ENCODE data around the gene TEX54. TPM values are rescaled to one million over a fixed set of nuclear protein-coding genes. Genes with fewer than 3 reads are reported as not detected.

The TEX54 gene
- total RNA-seq, 4 donors from 2014 or later, result not detected

DNA sequence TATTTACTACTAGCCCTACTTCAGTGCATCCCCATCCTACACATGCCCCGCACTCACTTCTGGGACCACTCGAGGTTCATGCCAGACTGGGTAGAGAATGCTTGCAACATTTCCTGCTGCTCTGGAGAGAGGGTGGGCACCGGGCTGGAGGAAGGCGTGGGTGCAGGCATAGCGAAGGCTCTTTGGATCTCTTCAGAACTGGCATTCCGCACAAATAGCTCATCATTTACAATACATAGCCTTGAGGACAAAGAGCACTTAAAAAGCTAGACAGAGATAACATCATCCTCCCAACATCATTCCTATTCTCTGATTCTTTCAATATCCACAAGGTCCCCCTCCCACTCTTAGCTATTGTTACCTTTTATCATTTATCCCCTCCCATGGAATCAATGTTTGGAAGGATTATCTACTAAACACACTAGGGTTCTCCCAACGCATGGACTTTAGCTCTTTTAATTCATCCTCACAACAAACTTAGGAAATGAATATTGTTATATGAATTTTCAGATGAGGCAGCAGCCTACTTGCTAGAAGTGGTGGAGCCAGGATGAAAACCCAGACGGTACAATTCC, 38.4 kb downstream of the TEX54 start:
- no peak for DNase-seq (ENCODE audit: low spot score in 2 of 2)
- Histone ChIP-seq H3K27ac (no peak overlapping the region), H3K27me3 (no peaks in the 10 kb centered on the region), H3K9me3 (no peaks in the 10 kb centered on the region), H3K4me1 (peaks cover 0 to 31% (median 20%) of the 10 kb centered on the region in 4 donors), H3K36me3 (peaks cover 7 to 90% (median 44%) of the 10 kb centered on the region in 3 donors), H3K4me3 (no peak overlapping the region)
- WGBS, 2 donors, result 80 to 82% methylated on average over 8 of the region's 8 CpGs
- TF ChIP-seq, protein P1, sequence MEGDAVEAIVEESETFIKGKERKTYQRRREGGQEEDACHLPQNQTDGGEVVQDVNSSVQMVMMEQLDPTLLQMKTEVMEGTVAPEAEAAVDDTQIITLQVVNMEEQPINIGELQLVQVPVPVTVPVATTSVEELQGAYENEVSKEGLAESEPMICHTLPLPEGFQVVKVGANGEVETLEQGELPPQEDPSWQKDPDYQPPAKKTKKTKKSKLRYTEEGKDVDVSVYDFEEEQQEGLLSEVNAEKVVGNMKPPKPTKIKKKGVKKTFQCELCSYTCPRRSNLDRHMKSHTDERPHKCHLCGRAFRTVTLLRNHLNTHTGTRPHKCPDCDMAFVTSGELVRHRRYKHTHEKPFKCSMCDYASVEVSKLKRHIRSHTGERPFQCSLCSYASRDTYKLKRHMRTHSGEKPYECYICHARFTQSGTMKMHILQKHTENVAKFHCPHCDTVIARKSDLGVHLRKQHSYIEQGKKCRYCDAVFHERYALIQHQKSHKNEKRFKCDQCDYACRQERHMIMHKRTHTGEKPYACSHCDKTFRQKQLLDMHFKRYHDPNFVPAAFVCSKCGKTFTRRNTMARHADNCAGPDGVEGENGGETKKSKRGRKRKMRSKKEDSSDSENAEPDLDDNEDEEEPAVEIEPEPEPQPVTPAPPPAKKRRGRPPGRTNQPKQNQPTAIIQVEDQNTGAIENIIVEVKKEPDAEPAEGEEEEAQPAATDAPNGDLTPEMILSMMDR (IDR thresholded peaks at IDR 0.05), result no peak
- no peak for TF ChIP-seq EP300 (IDR thresholded peaks at IDR 0.05)
- TF ChIP-seq POLR2A (IDR thresholded peaks at IDR 0.05), result no peak

DNA sequence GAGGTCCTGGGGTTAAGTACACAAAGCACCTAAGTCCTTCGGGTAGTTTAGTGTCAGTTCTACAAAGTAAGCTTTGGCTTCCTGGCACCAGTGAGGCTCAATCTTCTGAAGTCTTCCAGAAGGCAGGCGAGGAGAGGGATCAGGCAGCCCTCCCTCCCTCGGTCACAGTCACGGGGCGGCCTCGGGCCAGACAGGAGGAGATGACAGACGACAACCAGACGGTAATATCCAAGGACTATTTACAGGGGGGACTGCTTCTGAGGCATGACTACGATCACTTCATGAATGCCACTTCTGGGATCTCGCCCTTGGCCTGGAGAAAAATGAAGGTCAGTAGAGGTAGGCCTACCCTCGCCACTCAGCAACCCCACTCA, 40.5 kb downstream of the TEX54 start:
- 23 to 29% methylated on average over 11 of the region's 11 CpGs for WGBS, 2 donors
- Histone ChIP-seq H3K27ac (peak overlapping the region; percentile 63 to 90 (median 86)), H3K4me3 (peak overlapping the region in 3 of 4 donors; percentile 69 to 86 (median 76)), H3K27me3 (no peaks in the 10 kb centered on the region), H3K9me3 (no peaks in the 10 kb centered on the region), H3K36me3 (peaks cover 3 to 75% (median 27%) of the 10 kb centered on the region in 3 donors), H3K4me1 (peaks cover 0 to 48% (median 32%) of the 10 kb centered on the region in 4 donors)
- TF ChIP-seq, protein P1 (IDR thresholded peaks at IDR 0.05), result no peak
- no peak for TF ChIP-seq EP300 (IDR thresholded peaks at IDR 0.05)
- no peak for TF ChIP-seq POLR2A (IDR thresholded peaks at IDR 0.05)
- no peak for DNase-seq (ENCODE audit: low spot score in 2 of 2)

DNA sequence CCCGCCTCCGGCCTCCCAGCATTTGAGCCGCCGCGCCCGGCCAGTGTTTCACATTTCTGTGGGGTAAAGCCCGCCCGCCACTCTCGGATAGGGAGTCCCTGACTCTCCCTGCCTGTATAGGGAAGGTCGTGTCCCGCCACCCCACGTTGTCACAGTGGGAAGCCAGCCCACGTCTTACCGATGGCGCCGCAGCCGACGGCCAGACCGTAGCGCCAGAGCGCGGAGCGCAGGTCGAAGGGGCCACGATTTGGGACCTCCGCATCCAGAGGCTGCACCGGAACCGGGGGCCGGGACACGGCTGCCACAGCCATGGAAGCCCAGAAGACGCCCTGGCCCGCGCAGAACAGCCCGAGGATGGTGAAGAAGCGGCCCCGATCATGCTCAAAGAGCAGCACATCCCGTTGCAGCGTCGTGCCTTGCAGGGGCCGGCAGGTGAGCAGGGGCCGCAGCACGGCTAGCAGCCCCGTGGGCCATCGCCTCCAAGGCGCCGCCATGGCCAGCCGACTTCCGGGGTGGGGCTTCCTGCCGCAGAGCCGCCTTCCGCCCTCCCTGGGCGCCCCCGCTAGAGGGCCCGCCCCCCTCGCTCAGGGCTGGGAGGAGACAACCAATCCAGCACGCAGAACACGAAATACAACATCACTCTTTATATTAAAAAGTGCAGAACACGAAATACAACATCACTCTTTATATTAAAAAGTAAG, 41.0 kb downstream of the TEX54 start, which contains the start of gene TMEM223:
TSS of gene TMEM223 (minus strand) at position 506 of the 701 bp plus-strand sequence. CDS start at position 494, 12 bp downstream.
- Histone ChIP-seq H3K27me3 (no peaks in the 10 kb centered on the region), H3K36me3 (peaks cover 3 to 70% (median 25%) of the 10 kb centered on the region in 3 donors), H3K9me3 (no peaks in the 10 kb centered on the region), H3K4me3 (peak within 1 kb of the TSS; percentile 69 to 92 (median 81)), H3K27ac (peak within 1 kb of the TSS; percentile 63 to 90 (median 86)), H3K4me1 (peaks cover 0 to 48% (median 32%) of the 10 kb centered on the region in 4 donors)
- WGBS, 2 donors, result 0 to 1% methylated on average over 12 to 30 of the region's 58 CpGs
- DNase-seq (ENCODE audit: low spot score in 2 of 2), result peak; percentile 79
- peak; percentile 62 to 86 for TF ChIP-seq EP300 (IDR thresholded peaks at IDR 0.05)
- TF ChIP-seq POLR2A (IDR thresholded peaks at IDR 0.05), result peak in 1 of 2 donors; percentile 72
- TF ChIP-seq, protein P1 (IDR thresholded peaks at IDR 0.05), result peak in 3 of 5 experiments; percentile 22 to 39 (median 32)

DNA sequence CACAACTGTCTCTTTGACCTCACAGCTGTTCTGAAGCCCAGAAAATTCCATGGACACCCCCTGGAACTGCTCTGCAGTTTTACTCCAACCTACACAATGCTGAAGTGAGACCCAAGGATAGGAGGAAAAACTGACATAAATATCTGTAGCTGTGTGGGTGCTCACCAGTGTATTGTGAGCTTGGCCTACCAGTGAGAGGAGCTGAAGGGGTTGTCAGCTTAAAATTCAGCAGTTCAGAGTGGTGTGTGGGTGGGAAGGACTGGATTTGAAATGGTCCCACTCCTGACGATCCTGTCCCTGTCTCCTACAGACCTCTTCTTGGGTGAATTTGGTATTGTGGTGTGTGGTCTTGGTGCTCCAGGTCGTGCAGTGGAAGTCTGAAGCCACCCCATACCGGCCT, 43.1 kb downstream of the TEX54 start:
- no peak overlapping the region for H3K27ac ChIP-seq
- 43 to 52% methylated on average over 3 of the region's 3 CpGs for WGBS, 2 donors

More for the DNA sequence above, 43.1 kb downstream of the TEX54 start:
- H3K4me3 ChIP-seq, result no peak overlapping the region
- H3K27me3 ChIP-seq, result no peaks in the 10 kb centered on the region
- H3K36me3 ChIP-seq, result peaks cover 0 to 49% (median 6%) of the 10 kb centered on the region in 3 donors
- no peak for DNase-seq (ENCODE audit: low spot score in 2 of 2)
- peaks cover 6 to 60% (median 42%) of the 10 kb centered on the region in 4 donors for H3K4me1 ChIP-seq
- H3K9me3 ChIP-seq, result no peaks in the 10 kb centered on the region
- TF ChIP-seq, protein P1 (IDR thresholded peaks at IDR 0.05), result no peak
- TF ChIP-seq POLR2A (IDR thresholded peaks at IDR 0.05), result no peak
- TF ChIP-seq EP300 (IDR thresholded peaks at IDR 0.05), result no peak
